ENCODE measurements around the gene TSPAN11.
"Not testable (repeated sequence)": the region's sequence is repeated elsewhere in the genome, so short reads cannot be mapped to it uniquely, and the experiment has no call there.

TSPAN11 gene

DNA sequence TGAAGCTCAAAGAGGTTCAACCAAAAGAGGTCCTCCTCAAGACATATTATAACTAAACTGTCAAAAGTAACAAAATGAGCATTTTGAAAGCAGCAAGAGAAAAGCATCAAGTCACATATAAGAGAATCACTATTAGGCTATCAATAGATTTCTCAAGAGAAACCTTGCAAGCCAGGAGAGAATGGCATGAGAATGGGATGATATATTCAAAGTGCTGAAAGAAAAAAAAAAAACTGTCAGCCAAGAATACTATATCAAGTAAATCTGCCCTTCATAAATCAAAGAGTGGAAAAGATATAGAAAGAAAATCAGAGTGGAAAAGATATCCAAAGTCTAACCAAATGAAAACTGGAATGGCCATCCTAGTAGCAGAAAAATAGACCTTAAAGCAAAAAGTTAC, 39.3 kb upstream of the TSPAN11 start:
- Histone ChIP-seq H3K36me3 (ENCODE audit: insufficient read depth, low read length) (no peaks in the 10 kb centered on the region), H3K4me3 (no peak overlapping the region), H3K9ac (ENCODE audit: insufficient read length) (no peak overlapping the region), H3K27ac (no peak overlapping the region), H3K9me3 (ENCODE audit: low read depth, low read length) (no peaks in the 10 kb centered on the region; the same call in 1 of the 2 replicates)
- TF ChIP-seq EZH2 (IDR thresholded peaks at IDR 0.05) (no peak), POLR2AphosphoS5 (IDR thresholded peaks at IDR 0.05; ENCODE audit: borderline replicate concordance, low read depth, low read length) (no peak), FOXP2 (optimal IDR thresholded peaks at IDR 0.05; ENCODE audit: control extremely low read depth, extremely low read length, insufficient read depth) (no peak)
- no peak for DNase-seq (ENCODE audit: low read depth, low spot score)

DNA sequence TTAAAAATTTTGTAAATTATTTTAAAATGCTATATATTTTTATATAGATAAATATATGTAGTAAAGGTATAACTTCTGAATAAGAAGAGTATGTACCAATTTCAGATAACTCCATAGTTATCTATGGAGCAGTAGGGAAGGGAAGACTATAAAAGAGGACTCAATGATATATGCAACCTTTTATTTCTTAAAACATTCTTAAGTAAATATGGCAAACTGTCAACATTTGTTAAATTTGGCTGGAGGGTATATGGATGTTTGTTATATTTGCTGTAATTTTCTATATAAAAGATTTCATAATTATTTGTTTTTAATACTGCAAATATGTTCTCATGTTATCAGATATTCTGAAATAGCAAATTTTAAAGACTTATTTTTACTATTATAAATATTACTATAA, 38.3 kb upstream of the TSPAN11 start:
- no peak for DNase-seq (ENCODE audit: low read depth, low spot score)
- no peaks in the 10 kb centered on the region; the same call in 1 of the 2 replicates for H3K9me3 ChIP-seq (ENCODE audit: low read depth, low read length)
- no peak overlapping the region for H3K4me3 ChIP-seq
- H3K27ac ChIP-seq, result no peak overlapping the region
- no peak for TF ChIP-seq EZH2 (IDR thresholded peaks at IDR 0.05)
- no peak for TF ChIP-seq POLR2AphosphoS5 (IDR thresholded peaks at IDR 0.05; ENCODE audit: borderline replicate concordance, low read depth, low read length)
- no peak overlapping the region for H3K9ac ChIP-seq (ENCODE audit: insufficient read length)
- no peaks in the 10 kb centered on the region for H3K36me3 ChIP-seq (ENCODE audit: insufficient read depth, low read length)

DNA sequence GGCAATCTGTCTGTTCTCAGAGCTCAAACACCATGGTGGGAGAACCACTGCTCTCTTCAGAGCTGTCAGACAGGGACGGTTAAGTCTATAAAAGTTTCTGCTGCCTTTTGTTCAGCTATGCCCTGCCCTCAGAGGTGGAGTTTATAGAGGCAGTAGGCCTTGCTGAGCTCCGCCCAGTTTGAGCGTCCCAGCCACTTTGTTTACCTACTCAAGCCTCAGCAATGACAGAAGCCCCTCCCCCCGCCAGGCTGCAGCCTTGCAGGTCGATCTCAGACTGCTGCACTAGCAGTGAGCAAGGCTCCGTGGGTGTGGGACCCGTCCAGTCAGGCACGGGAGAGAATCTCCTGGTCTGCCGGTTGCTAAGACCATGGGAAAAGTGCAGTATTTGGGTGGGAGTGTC, 32.0 kb upstream of the TSPAN11 start:
- not testable (repeated sequence) for H3K4me3 ChIP-seq; DNase-seq (ENCODE audit: low read depth, low spot score); H3K36me3 ChIP-seq (ENCODE audit: insufficient read depth, low read length)

DNA sequence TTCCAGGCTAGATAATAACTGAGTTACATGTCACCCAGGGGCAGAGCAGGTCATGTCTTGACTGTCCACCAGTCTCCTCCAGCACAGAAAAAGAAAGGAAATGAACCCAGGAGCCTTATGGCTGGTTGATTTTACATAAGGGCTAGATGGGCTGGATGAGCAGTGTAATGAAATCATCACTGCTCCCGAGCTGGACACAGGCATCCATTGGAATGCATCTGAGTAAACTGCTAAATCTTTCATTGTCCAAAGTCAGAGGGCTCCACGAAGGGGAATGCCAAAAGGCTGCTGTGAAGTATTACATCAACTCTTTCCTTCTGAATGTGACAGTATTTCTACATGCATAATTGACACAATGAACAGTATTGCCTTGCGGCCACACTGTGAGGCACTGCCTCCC, 30.1 kb upstream of the TSPAN11 start:
- no peak for DNase-seq (ENCODE audit: low read depth, low spot score)
- no peaks in the 10 kb centered on the region for H3K9me3 ChIP-seq (ENCODE audit: low read depth, low read length)
- no peak overlapping the region for H3K4me3 ChIP-seq
- TF ChIP-seq EZH2 (IDR thresholded peaks at IDR 0.05) (no peak), POLR2AphosphoS5 (IDR thresholded peaks at IDR 0.05; ENCODE audit: borderline replicate concordance, low read depth, low read length) (no peak), FOXP2 (optimal IDR thresholded peaks at IDR 0.05; ENCODE audit: control extremely low read depth, extremely low read length, insufficient read depth) (no peak)
- 0 out of 2 replicates have a peak, but pooled peaks cover 3% of the 10 kb centered on the region for H3K36me3 ChIP-seq (ENCODE audit: insufficient read depth, low read length)
- H3K27ac ChIP-seq, result no peak overlapping the region
- no peak overlapping the region for H3K9ac ChIP-seq (ENCODE audit: insufficient read length)

More for the DNA sequence above, 32.0 kb upstream of the TSPAN11 start:
- not testable (repeated sequence) for H3K27ac ChIP-seq; H3K9ac ChIP-seq (ENCODE audit: insufficient read length); H3K9me3 ChIP-seq (ENCODE audit: low read depth, low read length)

DNA sequence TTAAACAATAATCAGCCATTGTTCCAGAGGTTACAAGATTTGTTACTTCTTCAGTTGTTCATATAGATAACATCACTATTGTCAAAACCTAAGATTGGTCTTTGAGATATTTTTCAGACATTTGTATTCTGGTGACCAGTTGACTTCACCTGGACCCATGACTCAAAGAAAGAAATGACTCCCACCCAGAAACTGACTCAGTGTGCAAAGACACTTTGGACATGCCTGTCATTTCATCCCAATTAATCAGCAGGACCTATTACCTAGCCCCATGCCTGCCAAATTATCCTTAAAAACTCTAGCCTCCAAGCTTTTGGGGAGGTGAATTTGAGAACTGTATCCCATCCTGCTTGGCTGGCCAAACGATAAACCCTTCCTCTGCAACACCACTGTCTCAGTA, 27.7 kb upstream of the TSPAN11 start:
- H3K27ac ChIP-seq, result no peak overlapping the region
- H3K36me3 ChIP-seq (ENCODE audit: insufficient read depth, low read length), result 0 out of 2 replicates have a peak, but pooled peaks cover 3% of the 10 kb centered on the region
- DNase-seq (ENCODE audit: low read depth, low spot score), result no peak
- TF ChIP-seq POLR2AphosphoS5 (IDR thresholded peaks at IDR 0.05; ENCODE audit: borderline replicate concordance, low read depth, low read length), result no peak
- no peak for TF ChIP-seq EZH2 (IDR thresholded peaks at IDR 0.05)
- H3K9ac ChIP-seq (ENCODE audit: insufficient read length), result no peak overlapping the region
- no peaks in the 10 kb centered on the region for H3K9me3 ChIP-seq (ENCODE audit: low read depth, low read length)
- H3K4me3 ChIP-seq, result no peak overlapping the region

DNA sequence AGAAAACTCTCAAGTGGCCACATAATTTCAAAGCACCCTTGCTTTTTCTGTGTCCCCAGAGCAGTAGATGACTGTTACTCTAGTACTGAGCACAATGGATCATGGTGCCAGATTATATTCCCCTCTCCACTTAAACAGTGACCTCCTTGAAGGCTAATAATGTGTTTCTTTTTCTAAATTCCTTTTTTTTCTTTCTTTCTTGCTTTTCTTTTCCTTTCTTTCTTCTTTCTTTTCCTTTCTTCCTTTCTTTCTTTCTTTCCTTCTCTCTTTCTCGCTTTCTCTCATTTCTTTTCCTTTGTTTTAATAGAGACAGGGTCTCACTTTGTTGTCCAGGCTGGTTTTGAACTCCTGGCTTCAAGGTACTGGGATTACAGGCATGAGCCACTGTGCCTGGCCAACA, 26.2 kb upstream of the TSPAN11 start:
- Histone ChIP-seq H3K36me3 (ENCODE audit: insufficient read depth, low read length) (0 out of 2 replicates have a peak, but pooled peaks cover 3% of the 10 kb centered on the region), H3K9me3 (ENCODE audit: low read depth, low read length) (no peaks in the 10 kb centered on the region), H3K4me3 (no peak overlapping the region), H3K27ac (no peak overlapping the region), H3K9ac (ENCODE audit: insufficient read length) (no peak overlapping the region)
- TF ChIP-seq POLR2AphosphoS5 (IDR thresholded peaks at IDR 0.05; ENCODE audit: borderline replicate concordance, low read depth, low read length), result no peak
- no peak for DNase-seq (ENCODE audit: low read depth, low spot score)

DNA sequence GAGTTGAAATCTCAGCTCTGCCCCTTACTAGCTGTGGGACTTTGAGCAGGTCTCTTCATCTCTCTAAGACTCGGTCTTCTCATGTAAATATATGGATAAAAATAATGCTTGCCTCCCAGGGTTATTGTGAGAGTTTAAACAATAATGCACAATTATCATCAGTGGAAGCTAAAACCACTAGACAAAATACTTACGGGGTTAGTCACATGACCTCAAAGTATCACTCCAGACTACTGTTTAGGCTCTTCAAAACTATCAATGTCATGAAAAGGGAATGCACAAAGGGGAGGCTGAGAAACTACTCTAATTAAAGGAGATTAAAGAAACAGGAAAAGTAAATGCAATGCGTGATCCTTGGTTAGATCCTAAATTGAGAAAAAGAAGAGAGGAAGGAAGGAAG, 24.5 kb upstream of the TSPAN11 start:
- no peak for DNase-seq (ENCODE audit: low read depth, low spot score)
- H3K36me3 ChIP-seq (ENCODE audit: insufficient read depth, low read length), result 0 out of 2 replicates have a peak, but pooled peaks cover 3% of the 10 kb centered on the region
- no peak for TF ChIP-seq POLR2AphosphoS5 (IDR thresholded peaks at IDR 0.05; ENCODE audit: borderline replicate concordance, low read depth, low read length)
- no peak for TF ChIP-seq FOXP2 (optimal IDR thresholded peaks at IDR 0.05; ENCODE audit: control extremely low read depth, extremely low read length, insufficient read depth)
- no peak for TF ChIP-seq EZH2 (IDR thresholded peaks at IDR 0.05)
- H3K4me3 ChIP-seq, result 0 out of 2 replicates have a peak overlapping the region, but pooled peaks have one; percentile 5
- no peak overlapping the region for H3K9ac ChIP-seq (ENCODE audit: insufficient read length)
- no peaks in the 10 kb centered on the region for H3K9me3 ChIP-seq (ENCODE audit: low read depth, low read length)
- H3K27ac ChIP-seq, result peak overlapping the region; percentile 59

DNA sequence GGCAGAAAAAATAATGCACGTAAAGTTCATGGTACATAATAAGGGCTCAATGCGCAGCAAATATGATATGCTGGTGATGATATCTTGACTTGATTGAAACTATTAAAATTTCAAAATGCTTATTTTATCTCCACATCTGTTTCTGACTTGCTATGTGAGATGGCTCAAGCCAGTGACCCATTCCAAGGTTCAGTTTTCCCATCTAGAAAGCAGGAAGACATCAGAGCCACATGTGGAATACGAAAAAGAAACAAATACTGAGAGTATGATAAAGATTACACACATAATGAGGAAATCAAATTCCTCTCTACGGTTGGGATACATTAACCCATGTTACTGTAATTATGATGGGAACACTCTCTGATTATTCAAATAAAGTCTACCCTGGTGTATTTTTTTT, 24.0 kb upstream of the TSPAN11 start:
- DNase-seq (ENCODE audit: low read depth, low spot score), result no peak
- TF ChIP-seq EZH2 (IDR thresholded peaks at IDR 0.05), result no peak
- TF ChIP-seq POLR2AphosphoS5 (IDR thresholded peaks at IDR 0.05; ENCODE audit: borderline replicate concordance, low read depth, low read length), result no peak
- no peak for TF ChIP-seq FOXP2 (optimal IDR thresholded peaks at IDR 0.05; ENCODE audit: control extremely low read depth, extremely low read length, insufficient read depth)
- Histone ChIP-seq H3K36me3 (ENCODE audit: insufficient read depth, low read length) (0 out of 2 replicates have a peak, but pooled peaks cover 3% of the 10 kb centered on the region), H3K27ac (peak overlapping the region; percentile 59), H3K4me3 (0 out of 2 replicates have a peak overlapping the region, but pooled peaks have one; percentile 5), H3K9ac (ENCODE audit: insufficient read length) (no peak overlapping the region), H3K9me3 (ENCODE audit: low read depth, low read length) (no peaks in the 10 kb centered on the region)

DNA sequence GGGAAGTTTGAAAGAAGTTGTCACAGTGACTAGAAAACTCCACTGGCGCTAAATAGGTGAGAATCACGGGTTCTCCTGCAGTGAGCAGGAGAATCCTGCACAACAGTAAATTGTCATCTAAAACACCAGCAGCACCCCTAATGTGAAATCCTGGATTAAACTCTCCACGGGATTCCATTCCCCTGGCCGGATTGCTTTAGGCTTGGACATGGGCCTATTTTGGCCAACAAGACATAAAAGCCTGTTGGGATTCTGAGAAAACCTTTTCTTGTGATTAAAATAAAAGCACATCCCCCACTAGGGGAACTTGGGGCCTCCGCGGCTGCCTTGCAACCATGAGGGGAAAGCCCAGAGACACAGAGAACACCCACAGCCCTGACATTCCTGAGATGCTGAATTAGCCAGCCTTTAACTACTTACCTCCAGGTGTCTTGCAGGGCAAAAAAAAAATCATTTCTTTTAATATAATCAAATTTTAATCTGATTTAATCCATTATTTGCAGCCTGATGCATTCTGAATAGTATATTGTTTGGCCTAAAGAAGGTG, 21.0 kb upstream of the TSPAN11 start:
- peak overlapping the region; percentile 10; the same call in 1 of the 2 replicates for H3K27ac ChIP-seq
- 0 out of 2 replicates have a peak, but pooled peaks cover 3% of the 10 kb centered on the region for H3K36me3 ChIP-seq (ENCODE audit: insufficient read depth, low read length)
- no peak overlapping the region for H3K9ac ChIP-seq (ENCODE audit: insufficient read length)
- no peaks in the 10 kb centered on the region for H3K9me3 ChIP-seq (ENCODE audit: low read depth, low read length)
- H3K4me3 ChIP-seq, result no peak overlapping the region
- TF ChIP-seq EZH2 (IDR thresholded peaks at IDR 0.05) (no peak), POLR2AphosphoS5 (IDR thresholded peaks at IDR 0.05; ENCODE audit: borderline replicate concordance, low read depth, low read length) (no peak), FOXP2 (optimal IDR thresholded peaks at IDR 0.05; ENCODE audit: control extremely low read depth, extremely low read length, insufficient read depth) (no peak)
- DNase-seq (ENCODE audit: low read depth, low spot score), result no peak
